ENCODE measurements around the gene OR5V1.
"Not testable (repeated sequence)": the region's sequence is repeated elsewhere in the genome, so short reads cannot be mapped to it uniquely, and the experiment has no call there.

OR5V1 gene

DNA sequence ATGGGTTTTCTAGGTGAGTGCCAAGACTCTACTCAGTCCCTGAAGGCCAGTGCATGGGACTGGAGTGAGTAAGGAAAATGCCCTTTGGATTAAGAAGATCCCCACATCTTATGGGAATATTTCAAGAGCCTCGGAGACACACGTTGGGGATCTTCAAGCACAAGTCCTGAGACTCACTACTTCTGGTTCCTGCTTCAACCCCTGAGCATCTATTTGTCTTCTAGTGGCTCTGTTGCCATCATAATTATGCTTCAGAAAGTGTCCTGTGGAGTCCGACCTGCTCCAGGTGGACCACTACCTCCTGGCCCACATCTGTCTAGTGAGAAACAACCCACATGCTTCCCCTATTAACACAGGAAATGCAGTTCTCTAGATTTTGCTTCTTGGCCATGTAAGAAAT, at the start of gene OR5V1:
Gene OR5V1, minus strand, starts transcription at position 101 of the 400 bp plus-strand sequence. CDS start 12,670 bp downstream, outside the sequence.
- DNase-seq, result no peak

DNA sequence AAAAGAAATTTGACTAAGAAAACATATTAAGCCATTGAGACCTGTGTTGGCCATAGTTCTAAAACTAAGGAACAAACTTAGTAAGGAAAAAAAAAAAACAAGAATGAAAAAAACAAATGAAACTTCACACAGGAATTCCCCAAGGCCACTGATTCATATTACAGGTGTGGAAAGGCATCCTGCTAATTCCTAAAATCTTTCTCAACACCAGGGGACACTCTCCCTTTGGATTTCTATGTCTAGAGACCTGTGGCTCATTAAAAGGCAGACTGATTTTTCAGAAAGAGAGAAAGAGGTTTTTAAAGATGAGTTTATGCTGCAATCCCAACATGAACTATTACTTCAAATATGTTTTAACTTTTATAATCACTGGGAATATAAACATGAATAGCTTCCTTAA, 45.9 kb upstream of the OR5V1 start, which contains the start of gene OR12D1:
Gene OR12D1, plus strand, starts transcription at position 341 of the 400 bp plus-strand sequence.
- no peak for DNase-seq

DNA sequence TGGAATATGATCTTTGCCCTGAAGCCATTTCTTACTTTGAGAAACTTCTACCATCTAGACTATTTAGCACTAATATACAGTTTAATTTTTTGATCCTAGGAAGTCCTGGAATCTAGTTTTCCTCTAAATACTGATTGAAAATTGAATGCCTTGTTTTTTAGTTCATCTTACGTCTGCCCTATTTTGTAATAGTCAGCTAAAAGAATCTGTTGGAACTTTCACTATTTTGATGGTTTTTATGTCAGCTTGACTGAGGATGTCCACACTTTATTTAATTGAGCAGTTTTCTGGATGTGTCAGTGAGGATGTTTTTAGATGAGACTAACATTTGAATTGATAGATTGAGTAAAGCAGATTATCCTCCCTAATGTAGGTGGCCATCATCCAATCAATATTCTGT, 35.1 kb upstream of the OR5V1 start:
- DNase-seq, result no peak

DNA sequence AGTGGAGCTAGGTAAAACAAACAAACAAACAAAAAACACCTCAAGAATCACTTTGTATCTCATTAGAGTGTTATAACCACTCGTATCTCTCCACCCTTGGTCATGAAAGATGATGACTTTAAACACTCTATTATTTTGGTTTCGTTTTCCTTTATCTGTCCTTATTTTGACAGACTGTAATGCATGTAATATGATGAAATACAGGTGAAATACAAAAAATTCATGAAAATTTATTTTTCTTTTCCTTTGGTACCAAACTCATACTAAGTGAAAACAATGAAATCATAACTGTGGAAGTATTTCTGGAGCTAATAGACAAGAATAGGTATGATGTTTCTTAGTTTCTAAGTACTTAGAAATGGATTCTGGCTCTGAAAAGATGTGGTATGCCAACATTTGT, 30.9 kb upstream of the OR5V1 start:
- no peak for DNase-seq

DNA sequence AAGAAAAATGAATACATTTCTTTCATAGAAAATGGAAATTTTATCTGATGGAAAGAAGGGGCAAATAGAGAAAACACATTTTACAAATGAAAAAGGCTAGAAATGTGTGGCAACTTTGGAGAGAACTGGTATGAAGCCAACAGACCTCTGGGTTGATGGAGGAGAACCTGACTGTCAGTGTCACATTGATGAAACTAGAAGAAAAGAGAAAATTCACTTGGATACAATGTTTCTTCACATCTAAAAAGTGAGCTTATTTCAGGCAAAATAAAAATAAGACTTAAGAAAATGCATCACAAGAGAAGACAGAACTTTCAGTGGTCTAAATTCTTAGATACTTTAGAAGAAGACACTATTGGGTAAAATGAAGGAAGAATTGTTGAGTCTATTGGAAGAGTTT, 26.7 kb upstream of the OR5V1 start, which contains the start of gene OR12D2:
Gene OR12D2, plus strand, starts transcription at position 301 of the 400 bp plus-strand sequence. CDS start 1,069 bp downstream, outside the sequence.
- DNase-seq, result no peak

DNA sequence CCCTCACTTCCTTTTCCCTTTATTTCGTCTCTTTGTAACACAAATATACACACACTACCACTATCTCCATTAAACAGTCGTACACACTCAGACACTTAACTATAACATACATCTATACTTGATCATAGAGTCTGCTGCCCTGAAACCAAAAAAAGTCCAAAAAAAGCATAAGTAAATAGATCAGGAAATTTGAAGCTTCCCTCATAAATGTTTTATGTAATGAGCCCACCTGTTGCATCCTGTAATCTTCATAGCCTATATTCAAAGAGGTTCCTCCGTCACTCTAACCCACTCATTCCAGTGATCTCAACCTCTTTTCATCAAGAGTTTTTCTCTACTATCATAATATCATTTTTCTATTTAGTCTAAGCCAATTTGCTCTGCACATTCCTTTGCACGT, 19.9 kb upstream of the OR5V1 start:
- no peak for DNase-seq

DNA sequence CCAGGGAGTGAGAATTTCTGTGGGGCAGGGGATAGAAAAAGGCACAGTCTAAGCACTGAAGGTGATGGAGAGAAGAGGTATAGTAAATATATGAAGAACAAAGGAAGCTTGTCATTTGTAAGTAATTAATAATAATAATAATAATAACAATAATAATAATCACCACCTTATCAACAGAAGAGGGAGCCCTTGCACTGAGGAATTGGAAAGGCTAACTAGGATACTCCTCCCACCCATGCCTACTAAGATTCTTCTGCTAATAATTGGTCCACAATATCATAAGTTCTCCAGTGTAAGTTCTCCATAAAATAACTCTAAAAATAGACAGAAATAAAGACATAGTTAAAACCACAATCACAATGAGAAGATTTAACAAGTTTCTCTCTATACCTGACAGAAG, 7.3 kb upstream of the OR5V1 start:
- no peak for DNase-seq

DNA sequence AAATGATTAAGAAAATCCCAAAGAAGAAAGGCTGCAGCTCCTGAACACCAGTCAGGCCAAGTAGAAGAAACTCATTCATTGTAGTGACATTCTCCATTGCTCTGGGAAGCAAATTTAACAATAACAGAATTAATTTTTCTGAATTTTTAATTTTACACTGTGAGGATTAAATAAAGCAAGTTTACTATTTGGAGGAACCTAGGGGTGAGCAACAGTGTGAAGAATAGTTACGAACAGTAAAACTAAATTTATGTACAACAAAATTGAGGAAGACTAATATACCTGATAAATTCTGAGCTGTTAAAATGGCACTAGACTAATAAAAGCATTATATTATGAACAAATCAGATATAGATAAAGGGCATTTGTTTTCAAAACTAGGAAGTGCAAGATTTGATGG, 6.5 kb upstream of the OR5V1 start, which contains the start of gene OR12D3:
Gene OR12D3, minus strand, starts transcription at position 101 of the 400 bp plus-strand sequence. Its CDS starts 4 bp downstream, at position 97.
- no peak for DNase-seq

DNA sequence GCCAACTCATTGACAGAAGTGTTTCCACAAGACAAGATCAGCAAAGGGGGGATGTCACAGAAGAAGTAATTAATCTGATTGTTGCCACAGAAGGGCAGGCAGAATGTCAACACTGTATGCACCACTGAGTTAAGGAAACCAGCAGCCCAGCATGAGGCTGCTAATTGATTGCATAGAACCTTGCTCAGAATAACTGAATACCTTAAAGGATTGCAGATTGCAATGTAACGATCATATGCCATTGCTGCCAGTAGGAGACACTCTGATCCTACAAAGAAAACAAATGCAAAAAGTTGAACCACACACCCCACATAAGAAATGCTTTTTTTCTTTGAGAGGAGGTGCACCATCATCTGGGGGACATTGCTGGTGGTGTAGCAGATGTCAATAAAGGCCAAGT, 13.1 kb downstream of the OR5V1 start:
- no peak for DNase-seq

DNA sequence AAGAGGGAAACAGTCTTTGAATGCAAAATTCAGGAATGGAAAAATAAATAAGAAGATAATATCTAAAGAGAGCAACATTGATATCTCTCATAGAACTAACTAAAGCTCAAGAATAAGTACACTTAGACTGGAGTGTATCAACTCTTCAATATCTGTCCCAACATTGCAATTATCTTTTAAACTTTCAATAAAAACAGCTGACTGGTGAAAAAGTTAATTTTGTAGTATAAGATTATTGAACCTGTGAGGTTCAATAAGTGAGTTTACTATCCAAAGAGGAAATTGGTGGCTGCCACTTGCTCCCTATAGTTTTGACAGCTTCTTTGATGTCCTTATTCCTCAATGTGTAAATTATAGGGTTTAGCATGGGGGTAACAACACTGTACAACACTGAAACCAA, 13.7 kb downstream of the OR5V1 start:
- DNase-seq, result no peak

DNA sequence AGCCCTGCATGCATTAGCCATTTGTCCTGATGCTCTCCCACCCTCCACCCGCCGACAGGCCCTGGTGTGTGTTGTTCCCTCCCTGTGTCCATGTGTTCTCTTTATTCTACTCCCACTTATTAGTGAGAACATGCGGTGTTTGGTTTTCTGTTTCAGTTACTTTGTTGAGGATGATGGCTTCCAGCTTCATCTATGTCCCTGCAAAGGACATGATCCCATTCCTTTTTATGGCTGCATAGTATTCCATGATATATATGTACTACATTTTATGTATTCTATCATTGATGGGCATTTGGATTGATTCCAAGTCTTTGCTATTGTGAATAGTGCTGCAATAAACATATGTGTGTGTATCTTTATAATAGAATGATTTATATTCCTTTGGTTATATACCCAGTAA, 19.3 kb downstream of the OR5V1 start:
- not testable (repeated sequence) for DNase-seq

DNA sequence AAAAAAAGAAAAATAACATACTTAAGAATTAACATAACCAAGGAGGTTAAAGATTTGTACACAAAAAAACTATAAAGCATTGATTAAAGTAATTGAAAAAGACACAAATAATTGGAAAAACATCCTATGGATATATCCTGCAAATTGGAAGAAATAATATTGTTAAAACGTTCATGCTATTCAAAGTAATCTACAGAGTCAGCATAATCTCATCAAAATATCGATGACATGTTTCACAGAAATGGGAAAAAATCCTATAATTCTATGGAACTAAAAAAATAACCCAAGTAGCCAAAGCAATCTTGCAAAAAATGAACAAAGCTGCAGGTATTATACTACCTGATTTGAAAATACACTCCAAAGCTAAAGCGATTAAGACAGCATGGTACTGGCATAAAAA, 23.3 kb downstream of the OR5V1 start:
- no peak for DNase-seq

DNA sequence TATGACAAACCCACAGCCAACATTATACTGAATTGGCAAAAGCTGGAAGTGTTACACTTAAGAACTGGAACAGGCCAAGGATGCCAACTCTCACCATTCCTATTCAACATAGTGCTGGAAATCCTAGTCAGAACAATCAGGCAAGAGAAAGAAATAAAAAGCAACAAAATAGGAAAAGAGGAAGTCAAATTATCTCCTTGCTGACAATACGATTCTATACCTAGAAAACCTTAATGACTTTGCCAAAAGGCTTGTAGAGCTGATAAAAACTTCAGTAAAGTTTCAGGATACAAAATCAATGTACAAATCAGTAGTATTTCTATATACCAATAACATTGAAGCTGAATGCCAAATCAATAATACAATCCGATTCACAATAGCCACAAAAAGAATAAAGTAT, 32.4 kb downstream of the OR5V1 start:
- DNase-seq, result no peak

DNA sequence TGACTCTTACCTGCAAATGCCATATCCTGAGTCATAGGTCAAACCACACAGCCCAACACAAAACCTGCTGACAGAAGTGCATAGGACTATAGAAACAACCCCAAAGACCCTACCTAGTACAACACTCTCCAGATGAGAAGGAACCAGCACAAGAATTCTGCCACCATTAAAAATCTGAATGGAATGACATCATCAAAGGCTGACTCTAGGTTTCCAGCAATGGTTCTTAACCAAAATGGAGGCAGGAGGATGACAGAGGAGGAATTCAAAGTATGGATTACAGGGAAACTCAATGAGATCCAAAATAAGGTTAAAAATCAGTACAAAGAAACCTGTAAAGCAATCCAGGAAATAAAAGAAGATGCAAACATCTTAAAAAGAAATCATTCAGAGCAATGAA, 36.0 kb downstream of the OR5V1 start:
- no peak for DNase-seq

DNA sequence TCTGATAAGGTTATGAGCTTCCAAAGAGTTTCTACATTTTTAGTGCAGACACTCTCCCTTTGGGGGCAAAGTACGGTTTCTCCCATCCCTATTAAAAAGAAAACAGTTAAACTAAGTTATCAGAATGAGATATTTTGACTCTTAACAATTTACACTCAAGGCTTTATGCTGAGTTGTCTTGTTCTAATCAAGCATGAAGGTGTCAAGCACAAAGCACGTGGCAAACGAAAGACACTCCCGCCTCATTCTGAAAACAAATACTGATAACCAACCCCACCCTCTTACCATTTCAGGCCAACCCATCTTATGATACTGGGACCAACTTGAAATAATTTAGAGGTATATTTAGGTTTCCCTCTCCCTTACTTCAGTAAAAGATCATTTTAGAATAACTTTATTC, 42.9 kb downstream of the OR5V1 start:
- no peak for DNase-seq

DNA sequence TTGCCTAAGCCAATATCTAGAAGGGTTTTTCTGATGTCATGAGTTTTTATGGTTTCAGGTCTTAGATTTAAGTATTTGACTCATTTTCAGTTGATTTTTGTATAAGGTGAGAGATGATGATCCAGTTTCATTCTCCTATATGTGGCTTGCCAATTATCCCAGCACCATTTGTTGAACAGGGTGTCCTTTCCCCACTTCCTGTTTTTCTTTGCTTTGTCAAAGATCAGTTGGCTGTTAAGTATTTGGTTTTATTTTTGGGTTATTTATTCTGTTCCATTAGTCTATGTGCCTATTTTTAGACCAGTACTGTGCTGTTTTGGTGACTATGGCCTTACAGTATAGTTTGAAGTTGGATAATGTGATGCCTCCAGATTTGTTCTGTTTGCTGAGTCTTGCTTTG, 45.3 kb downstream of the OR5V1 start:
- not testable (repeated sequence) for DNase-seq

DNA sequence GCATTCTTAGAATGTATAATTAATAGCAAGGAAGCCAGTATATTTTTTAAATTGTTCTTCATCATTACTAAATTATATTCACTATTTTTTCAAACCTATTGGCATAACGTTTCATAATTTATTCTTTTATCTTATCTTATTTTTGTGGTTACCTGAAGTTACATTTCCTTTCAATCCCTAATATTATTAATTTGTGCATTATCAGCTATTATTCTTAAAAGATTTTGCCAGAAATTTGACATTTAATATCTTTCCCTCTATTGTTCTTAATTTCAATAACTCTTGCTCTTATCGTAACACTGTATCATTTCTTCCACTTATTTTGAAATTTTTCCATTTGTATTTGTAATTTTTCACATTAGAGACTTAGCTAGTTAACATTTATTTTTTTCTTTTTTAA, 48.7 kb downstream of the OR5V1 start:
- DNase-seq, result no peak

Data from NCI-H1930 (cell line).